Astrocyte of the hippocampus (primary cell): ENCODE data around the gene ZSCAN22.
"Not testable (repeated sequence)": the region's sequence is repeated elsewhere in the genome, so short reads cannot be mapped to it uniquely, and the experiment has no call there.

Experiments
- DNase-seq: peaks from one replicate; pipeline ENCODE4 v3.0.0; 2011; ENCODE audit warnings: low read depth, low spot score

The ZSCAN22 gene

GRCh38 chr19:58372311-58373133, 45.7 kb downstream of the ZSCAN22 start:
- no peak for DNase-seq

GRCh38 chr19:58374200-58374599, 47.4 kb downstream of the ZSCAN22 start:
- no peak for DNase-seq

GRCh38 chr19:58376724-58377123, 49.9 kb downstream of the ZSCAN22 start:
- DNase-seq: not testable (repeated sequence)

GRCh38 chr19:58379246-58379645, 52.5 kb downstream of the ZSCAN22 start:
- DNase-seq: no peak

- no peak for DNase-seq
Observed at GRCh38 chr19:58380037-58380661, 53.4 kb downstream of the ZSCAN22 start.

GRCh38 chr19:58380662-58381459, 54.1 kb downstream of the ZSCAN22 start, which contains the start of gene ZNF837:
ZNF837 (minus strand) TSS chr19:58381030; CDS start chr19:58369332, 11,698 bp downstream.
- DNase-seq: peak; percentile 100

- no peak for DNase-seq
Observed at GRCh38 chr19:58381460-58382212, 54.8 kb downstream of the ZSCAN22 start.

- no peak for DNase-seq
Observed at GRCh38 chr19:58382997-58383603, 56.3 kb downstream of the ZSCAN22 start.

- no peak for DNase-seq
Observed at GRCh38 chr19:58385313-58385890, 58.6 kb downstream of the ZSCAN22 start.

- no peak for DNase-seq
Observed at GRCh38 chr19:58385891-58386575, 59.2 kb downstream of the ZSCAN22 start.

- DNase-seq: peak; percentile 99
Observed at GRCh38 chr19:58386576-58387337, 60.0 kb downstream of the ZSCAN22 start, which contains the start of gene RPS5. RPS5 (plus strand) TSS chr19:58387269; CDS start chr19:58388138, 869 bp downstream.

- DNase-seq: no peak
Observed at GRCh38 chr19:58387338-58388174, 60.8 kb downstream of the ZSCAN22 start.

GRCh38 chr19:58388175-58388526, 61.4 kb downstream of the ZSCAN22 start:
- DNase-seq: no peak
